Stimulated activated CD4-positive, alpha-beta T cell treated with anti-CD3 and anti-CD28 coated beads, Interleukin-1b, Interleukin-23, amount 100 ng/mL, for 1 hour (primary cell): ENCODE data around the gene PFKFB4.
"Not testable (repeated sequence)": the region's sequence is repeated elsewhere in the genome, so short reads cannot be mapped to it uniquely, and the experiment has no call there.

Experiments used
- DNase-seq, 2 donors: peaks; one replicate each; pipeline ENCODE4 v3.0.0-alpha.2; 2020; ENCODE audit warnings: low read depth in 2 of 2

Gene PFKFB4

GRCh38 chr3:48558493-48559134 lies 2.0 kb upstream of the PFKFB4 start:
- DNase-seq = no peak

DNA sequence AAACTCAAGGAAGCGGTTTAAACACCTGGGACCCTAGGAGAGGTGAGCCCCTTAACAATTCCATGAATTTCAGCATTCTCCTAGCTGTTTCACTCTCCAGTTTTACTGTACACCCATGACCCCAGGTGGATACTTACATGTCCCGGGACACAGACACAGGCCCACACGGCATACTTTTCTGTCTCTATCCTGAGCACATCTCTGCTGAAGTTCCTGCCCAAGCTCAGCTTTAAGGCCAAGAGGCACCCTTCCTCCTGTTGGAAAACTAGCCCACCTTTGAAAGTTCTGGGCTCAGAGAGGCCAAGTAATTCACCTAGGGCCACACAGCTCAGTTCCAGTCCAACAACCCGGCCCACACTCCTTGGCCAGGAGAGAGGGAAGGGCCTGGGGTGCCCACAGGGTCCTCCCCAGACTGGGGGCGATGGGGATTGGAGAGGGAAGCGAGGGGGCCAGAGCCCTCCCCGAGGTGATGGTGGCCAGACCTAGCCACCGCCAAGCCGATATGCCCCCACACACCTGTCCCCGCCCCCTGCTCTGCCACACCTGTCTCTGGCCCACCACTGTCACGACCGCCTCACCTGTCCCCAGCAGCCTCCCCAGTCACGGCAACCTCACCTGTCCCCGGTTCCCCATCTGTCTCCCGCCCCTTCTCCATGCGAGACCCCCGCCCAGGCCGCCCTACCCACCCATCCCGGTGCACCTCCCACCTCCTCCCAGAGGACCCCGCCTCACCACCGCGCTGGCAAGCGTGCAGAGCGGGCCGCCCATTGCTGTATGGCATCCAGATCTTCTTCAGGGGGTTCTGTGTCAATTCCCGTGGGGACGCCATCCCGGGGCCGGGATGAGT lies 431 bp downstream of the PFKFB4 start:
- no peak for DNase-seq

DNA sequence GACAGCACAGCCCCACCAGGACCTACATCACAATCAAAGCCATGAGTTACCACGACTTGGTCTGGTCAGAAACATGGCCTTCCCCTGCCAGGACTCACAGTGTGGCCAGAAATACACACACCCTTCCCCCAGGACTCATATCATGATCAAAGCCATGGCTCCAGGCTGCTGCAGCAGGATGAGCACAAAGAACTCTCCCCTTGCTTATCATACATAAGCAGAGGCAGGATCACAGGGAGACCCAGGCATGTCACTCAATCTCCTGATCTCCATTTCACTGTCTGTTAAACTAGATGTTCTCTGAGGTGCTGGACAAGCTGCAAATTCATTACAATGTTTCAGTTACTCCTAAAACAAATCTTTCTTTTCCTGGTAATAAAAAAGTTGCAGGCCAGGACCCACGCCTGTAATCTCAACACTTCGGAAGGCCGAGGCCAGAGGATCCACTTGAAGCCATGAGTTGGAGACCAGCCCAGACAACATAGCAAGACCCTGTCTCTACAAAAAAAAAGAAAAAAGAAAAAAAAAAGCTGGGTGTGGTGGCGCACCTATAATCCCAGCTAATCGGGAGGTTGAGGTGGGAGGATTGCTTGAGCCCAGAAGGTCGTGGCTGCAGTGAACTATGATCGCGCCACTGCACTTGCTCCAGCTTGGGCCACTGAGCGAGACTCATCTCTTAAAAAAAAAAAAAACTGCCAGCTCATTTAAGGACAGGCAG lies 1.2 kb downstream of the PFKFB4 start:
- DNase-seq = no peak

DNA sequence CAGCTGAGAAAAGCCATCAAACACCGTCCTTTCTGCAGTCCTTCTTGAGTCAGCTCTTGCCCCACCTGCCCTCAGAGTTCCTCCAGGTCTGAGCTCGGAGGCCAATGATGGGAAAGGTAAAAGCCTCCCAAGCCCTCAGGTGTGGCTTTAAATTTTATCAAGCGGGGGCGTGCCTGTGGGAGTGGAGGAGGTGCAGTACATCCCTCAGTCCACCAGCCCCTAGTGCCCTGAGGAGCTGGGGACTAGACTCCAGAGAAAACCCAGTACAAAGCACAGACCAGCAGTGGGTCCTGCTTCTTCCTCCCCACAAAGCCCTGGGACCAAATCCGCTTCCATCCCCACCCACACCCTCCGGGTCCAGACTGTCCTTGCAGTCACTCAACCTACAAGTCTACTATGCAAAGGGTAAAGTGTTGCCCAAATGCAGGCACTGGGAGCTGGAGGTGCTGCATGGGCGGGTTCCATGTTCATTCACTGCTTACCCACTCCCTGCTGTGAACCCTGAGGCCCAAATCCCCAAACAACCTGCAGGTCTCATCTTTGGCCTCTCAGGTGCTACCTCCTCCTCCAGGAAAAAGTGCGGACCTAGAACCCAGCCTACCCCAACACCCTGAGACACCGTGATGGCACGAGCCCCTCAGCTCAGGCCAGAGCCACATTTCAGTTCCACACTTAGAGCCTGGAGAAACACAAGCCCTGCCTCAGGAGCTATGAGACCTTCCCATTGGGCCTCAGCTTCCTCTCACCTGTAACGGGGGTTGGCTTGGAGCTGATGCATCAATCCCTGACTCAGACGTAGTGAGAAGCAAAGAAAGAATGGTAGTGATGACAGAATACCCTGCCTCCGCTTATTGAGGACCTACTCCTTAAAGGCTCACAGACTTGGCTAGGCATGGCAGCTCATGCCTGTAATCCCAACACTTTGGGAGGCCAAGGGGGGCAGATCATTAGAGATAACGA lies 2.4 kb downstream of the PFKFB4 start:
- no peak for DNase-seq

DNA sequence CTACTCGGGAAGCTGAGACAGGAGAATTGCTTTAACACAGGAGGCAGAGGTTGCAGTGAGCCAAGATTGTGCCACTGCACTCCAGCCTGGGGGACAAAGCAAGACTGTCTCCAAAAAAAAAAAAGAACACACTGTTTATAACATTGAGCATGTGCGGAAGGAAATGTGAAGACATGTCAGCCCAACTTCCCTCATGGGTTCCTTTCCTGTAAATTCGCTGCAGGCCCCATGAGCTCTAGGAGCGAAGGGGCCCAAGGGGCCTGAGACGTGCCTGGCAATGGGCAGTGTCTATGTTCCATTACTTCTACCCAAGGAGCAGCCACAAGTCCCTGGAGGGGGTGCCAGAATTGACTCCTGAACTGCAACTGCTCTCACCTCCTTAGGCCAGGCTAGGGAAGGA lies 3.2 kb downstream of the PFKFB4 start:
- no peak for DNase-seq

DNA sequence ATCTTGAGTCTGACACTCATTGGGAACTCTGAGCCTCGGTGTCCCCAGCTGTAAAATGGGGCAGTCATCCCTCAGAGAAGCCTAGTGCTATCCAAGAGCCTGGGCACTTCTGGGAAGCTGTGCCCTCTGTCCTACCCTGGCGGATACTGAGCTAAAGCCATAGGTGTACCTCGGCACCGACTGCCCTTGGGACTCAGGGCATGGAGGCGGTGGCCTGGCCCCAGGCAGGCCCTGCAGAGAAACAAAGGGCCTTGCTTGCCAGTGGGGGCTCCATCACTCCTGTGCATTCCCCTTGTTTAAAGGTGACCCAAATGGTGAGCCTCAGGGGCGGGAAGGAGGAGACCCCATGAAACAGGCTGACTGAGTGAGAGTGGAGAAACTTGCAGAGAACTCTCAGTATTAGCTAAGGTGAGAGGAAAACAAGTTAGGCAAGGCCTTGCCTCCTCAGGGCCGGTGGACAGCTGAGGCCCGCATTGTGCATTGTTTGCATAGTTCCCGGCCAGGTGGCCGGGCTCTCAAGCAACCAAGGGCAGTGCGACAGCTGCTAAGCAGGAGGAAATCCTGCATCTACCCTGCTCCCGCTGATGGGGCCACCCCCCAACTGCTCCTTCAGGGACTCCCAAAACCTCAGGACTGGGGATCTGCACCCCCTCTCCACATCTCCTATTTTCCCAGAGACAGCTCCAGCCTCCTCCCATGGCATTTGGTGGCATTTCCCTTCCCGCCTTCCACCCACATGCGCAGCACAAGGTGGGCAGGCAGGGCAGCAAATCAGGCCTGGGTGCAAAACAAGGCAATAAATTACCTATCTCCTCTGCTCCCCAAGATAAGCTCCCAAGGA lies 4.3 kb downstream of the PFKFB4 start:
- DNase-seq = no peak

DNA sequence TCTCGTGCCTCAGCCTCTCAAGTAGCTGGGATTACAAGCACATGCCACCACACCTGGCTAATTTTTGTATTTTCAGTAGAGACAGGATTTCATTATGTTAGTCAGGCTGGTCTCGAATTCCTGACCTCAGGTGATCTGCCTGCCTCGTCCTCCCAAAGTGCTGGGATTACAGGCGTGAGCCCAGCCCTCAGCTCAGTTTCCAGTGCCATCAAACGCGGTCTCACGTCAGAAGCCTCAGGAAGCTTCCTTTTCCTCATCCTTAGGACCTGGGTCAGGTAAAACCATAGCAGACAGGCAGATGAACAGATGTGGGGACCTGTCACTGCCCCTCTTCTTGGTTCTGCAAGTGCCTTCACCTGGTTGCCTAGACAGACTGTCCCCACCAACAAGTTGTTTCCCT lies 5.0 kb downstream of the PFKFB4 start:
- not testable (repeated sequence) for DNase-seq

DNA sequence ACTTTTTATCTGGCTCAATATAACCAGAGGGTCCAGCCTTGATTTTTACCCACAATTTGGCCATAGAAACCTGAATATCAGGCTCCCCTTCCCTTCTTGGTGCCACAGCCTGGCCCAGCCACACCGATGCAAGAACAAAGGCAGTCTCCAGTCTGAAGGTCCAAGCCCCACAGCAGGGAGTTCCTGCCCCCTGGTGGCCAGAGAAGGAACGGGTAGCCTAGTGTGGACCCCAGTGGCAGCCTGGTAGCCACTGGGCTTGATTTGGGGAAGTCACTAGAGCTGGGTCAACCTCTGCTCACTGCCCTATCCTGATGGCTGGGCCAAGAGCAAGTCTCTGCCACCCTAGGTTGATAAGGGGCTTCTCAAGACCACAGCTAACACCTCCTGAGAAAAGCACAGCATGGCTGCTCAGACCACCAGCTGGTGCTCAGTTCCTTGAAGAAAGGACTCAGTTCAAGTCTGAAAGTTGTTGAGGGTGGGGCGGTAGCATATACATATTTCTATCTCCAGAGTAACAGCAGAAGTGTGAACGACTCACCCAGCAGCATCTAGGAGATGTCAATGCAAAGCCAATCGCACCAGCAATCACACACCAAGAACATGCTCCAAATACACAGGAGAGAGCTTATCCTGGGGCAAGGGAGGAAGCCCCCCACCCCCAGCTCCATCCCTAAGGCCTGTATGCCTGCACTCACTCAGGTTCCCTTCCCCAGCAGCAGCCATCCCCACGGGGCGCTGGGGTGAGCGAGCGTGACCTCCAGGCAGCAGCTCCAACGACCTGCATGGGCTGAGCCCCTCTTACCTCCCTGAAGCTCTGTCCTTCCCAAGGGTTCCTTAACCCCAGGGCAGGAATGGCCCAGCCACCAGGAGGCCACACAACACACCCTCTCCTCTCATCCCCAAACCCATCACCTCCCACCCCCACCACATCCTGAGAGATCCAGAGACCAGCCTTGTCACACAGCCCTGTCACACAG lies 7.6 kb downstream of the PFKFB4 start:
- peak; percentile 69 to 79 for DNase-seq

- DNase-seq = no peak
Measured at GRCh38 chr3:48548126-48548525, 8.5 kb downstream of the PFKFB4 start.

DNA sequence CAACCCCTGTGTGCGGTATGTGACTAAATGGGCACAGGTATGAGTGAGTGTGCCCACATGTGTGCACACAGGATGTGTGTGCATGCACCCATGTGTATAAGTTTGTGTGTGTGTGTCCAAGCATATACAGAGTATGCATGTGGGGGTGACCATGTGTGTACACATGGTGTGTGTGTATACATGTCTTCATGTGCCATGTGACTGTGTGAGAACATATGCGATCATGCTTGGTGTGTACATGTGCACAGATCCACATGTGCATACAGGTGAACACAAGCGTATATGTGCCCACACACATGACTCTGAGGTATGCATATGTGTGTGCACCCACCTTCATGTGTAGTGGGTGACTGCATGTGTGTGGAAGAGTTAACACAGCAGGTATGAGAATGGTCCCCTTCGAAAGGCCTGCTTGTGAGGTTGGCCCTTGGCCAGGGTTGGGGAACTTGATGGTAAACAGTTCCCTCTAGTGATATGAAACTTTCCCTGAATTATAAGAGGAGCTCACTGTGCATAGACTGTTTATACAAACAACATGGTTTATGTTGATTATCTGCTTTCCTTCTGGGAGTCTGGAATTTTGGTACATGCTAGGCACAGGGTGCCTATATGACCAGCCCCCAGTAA lies 10.3 kb downstream of the PFKFB4 start:
- DNase-seq = no peak

- DNase-seq = no peak
Measured at GRCh38 chr3:48544141-48544540, 12.5 kb downstream of the PFKFB4 start.

DNA sequence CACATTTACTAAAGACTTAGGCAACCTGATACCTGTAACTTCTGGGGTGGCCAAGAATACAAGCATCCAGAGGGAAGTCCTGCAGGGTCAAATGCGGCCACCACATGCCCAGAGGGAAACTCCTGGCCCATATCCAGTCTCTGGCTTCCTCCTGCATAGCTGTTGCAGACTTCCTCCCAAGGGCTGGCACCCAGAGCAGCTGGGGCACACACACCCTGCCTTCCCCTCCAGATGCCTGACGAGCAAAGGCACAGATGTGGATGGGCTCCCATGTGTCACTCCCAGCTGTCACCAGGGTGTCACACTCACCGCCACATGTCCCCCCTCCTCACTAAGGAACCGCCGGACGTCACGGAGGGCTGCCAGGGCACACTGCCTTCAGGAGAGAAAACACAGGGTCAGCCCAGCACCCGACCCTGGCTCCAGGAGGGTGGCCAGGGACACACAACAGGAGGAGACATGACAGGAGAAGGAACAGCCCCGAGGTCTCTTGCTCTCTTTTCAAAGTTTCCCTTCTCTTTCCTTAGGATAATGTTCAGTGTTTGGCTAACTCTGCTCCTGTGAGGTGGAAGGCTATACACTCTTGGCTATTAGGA lies 13.2 kb downstream of the PFKFB4 start:
- DNase-seq = no peak

- DNase-seq = no peak
Measured at GRCh38 chr3:48538451-48538850, 18.2 kb downstream of the PFKFB4 start.

- no peak for DNase-seq
Measured at GRCh38 chr3:48536785-48537184, 19.8 kb downstream of the PFKFB4 start.

GRCh38 chr3:48536116-48536515 lies 20.5 kb downstream of the PFKFB4 start:
- DNase-seq = no peak

GRCh38 chr3:48535578-48535977 lies 21.0 kb downstream of the PFKFB4 start:
- no peak for DNase-seq

- no peak for DNase-seq
Measured at GRCh38 chr3:48532977-48533337, 23.6 kb downstream of the PFKFB4 start.

DNA sequence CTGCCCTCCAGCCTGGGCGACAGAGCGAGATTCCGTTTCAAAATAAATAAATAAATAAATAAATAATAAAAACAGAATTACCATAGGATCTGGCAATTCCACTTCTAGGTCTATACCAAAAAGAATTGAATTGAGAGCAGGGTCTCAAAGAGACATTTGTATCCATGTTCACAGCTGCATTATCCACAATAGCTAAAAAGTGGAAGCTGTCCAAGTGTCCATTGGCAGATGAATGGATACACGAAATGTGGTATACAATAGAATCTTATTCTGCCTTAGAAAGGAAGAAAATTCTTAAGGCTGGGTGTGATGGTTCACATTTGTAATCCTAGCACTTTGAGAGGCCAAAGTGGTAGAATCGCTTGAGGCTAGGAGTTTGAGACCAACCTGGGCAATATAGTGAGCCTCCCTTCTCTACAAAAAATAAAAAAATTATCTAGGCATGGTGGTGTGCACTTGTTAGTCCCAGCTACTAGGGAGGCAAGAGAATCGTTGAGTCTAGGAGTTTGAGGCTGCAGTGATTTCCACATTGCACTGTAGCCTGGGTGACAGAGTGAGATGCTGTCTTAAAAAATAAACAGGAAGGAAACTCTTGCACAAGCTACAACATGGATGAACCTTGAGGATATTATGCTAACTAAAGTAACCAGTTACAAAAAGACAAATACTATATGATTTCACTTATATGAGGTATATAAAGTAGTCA lies 24.2 kb downstream of the PFKFB4 start:
- no peak for DNase-seq
